Neural cell (in vitro differentiated cells): ENCODE data around the gene SLC16A3. TPM values are rescaled to one million over a fixed set of nuclear protein-coding genes. Genes with fewer than 3 reads are reported as not detected.
"Not testable (repeated sequence)": the region's sequence is repeated elsewhere in the genome, so short reads cannot be mapped to it uniquely, and the experiment has no call there.

ENCODE experiments used
- H2AFZ ChIP-seq: fragments of 200-600, 300-800 bp; sonication (generic), shearing (Covaris generic); 2 replicates; pipeline ENCODE4 v1.6.0; 2014; ENCODE audit warnings: low read depth, mild to moderate bottlenecking, antibody characterized with exemption, low read length, moderate library complexity
- H3F3A ChIP-seq: fragments of 200-600 bp; shearing (Covaris generic); 2 replicates; pipeline ENCODE4 v1.6.1; 2016; ENCODE audit warnings: mild to moderate bottlenecking, moderate library complexity, mixed read lengths, antibody characterized with exemption, low read length; ENCODE audit not compliant: insufficient read depth, poor library complexity, severe bottlenecking
- H3K27ac ChIP-seq: fragments of 200-600, 300-800 bp; sonication (generic), shearing (Covaris generic); 2 replicates; pipeline ENCODE4 v1.5.1; 2014; ENCODE audit warnings: mild to moderate bottlenecking, low read length, moderate library complexity
- H3K27me3 ChIP-seq: fragments of 300-800, 200-600 bp; sonication (generic), shearing (Covaris generic); 2 replicates; pipeline ENCODE4 v1.6.0; 2014; ENCODE audit warnings: mild to moderate bottlenecking, low read depth, low read length, moderate library complexity; ENCODE audit not compliant: insufficient read depth
- H3K36me3 ChIP-seq: fragments of 300-800, 200-600 bp; sonication (generic), shearing (Covaris generic); 2 replicates; pipeline ENCODE4 v1.5.1; 2014; ENCODE audit warnings: mild to moderate bottlenecking, antibody characterized with exemption, low read length, moderate library complexity; ENCODE audit not compliant: insufficient read depth
- H3K4me2 ChIP-seq: fragments of 300-800, 200-600 bp; sonication (generic), shearing (Covaris generic); 2 replicates; pipeline ENCODE4 v1.6.0; 2014; ENCODE audit warnings: mild to moderate bottlenecking, low read length
- H3K4me3 ChIP-seq: fragments of 300-800, 200-600 bp; sonication (generic), shearing (Covaris generic); 2 replicates; pipeline ENCODE4 v1.5.1; 2014; ENCODE audit warnings: mild to moderate bottlenecking, low read length, moderate library complexity
- H3K79me2 ChIP-seq: fragments of 200-600 bp; shearing (Covaris generic); replicated peaks from 2 replicates; pipeline ENCODE4 v1.6.0; 2014; ENCODE audit warnings: mild to moderate bottlenecking, low read length, moderate library complexity; ENCODE audit not compliant: insufficient read depth
- H3K9ac ChIP-seq: fragments of 300-800, 200-600 bp; sonication (generic), shearing (Covaris generic); 2 replicates; pipeline ENCODE4 v1.6.1; 2016; ENCODE audit warnings: mild to moderate bottlenecking, low read length, mixed read lengths
- H3K9me2 ChIP-seq: fragments of 200-600 bp; shearing (Covaris generic); 2 replicates; pipeline ENCODE4 v1.6.1; 2016; ENCODE audit warnings: mild to moderate bottlenecking, low read length, mixed read lengths; ENCODE audit not compliant: insufficient read depth
- H3K9me3 ChIP-seq: fragments of 200-600, 300-800 bp; sonication (generic), shearing (Covaris generic); 2 replicates; pipeline ENCODE4 v1.6.1; 2016; ENCODE audit warnings: mild to moderate bottlenecking, mixed run types, low read length, moderate library complexity, mixed read lengths
- H4K20me1 ChIP-seq: fragments of 200-600 bp; shearing (Covaris generic); 2 replicates; pipeline ENCODE4 v1.6.1; 2016; ENCODE audit warnings: mild to moderate bottlenecking, mixed run types; ENCODE audit not compliant: insufficient read depth
- EP300 ChIP-seq: fragments of 450-650 bp; conservative IDR thresholded peaks from 2 replicates; pipeline ENCODE4 v1.6.1; 2014; ENCODE audit warnings: antibody characterized with exemption, mild to moderate bottlenecking, moderate library complexity; ENCODE audit not compliant: poor library complexity, severe bottlenecking
- EZH2 ChIP-seq: fragments of 200-600, 300-800 bp; shearing (Covaris generic), sonication (generic); IDR thresholded peaks from 2 replicates; pipeline ENCODE4 v1.6.1; 2014; ENCODE audit warnings: antibody characterized with exemption, low read length, borderline replicate concordance, mild to moderate bottlenecking; ENCODE audit not compliant: insufficient read depth, poor library complexity, severe bottlenecking
- MXI1 ChIP-seq: fragments of 450-650 bp; conservative IDR thresholded peaks from 2 replicates; pipeline ENCODE4 v1.6.1; 2014; ENCODE audit warnings: antibody characterized with exemption, mild to moderate bottlenecking; ENCODE audit not compliant: poor library complexity, severe bottlenecking
- POLR2AphosphoS5 ChIP-seq: IDR thresholded peaks from 2 replicates; pipeline ENCODE4 v1.6.1; 2012
- RAD21 ChIP-seq: fragments of 450-650 bp; conservative IDR thresholded peaks from 2 replicates; pipeline ENCODE4 v1.6.1; 2014; ENCODE audit warnings: antibody characterized with exemption, mild to moderate bottlenecking, moderate library complexity
- SMC3 ChIP-seq: fragments of 450-650 bp; conservative IDR thresholded peaks from 2 replicates; pipeline ENCODE4 v1.6.1; 2014; ENCODE audit warnings: antibody characterized with exemption, mild to moderate bottlenecking, moderate library complexity; ENCODE audit not compliant: poor library complexity
- TAF1 ChIP-seq: IDR thresholded peaks from 2 replicates; pipeline ENCODE4 v1.6.1; 2012; ENCODE audit warnings: low read depth
- polyA plus RNA-seq: library from polyadenylated mRNA; depleted of rRNA; stranded (reverse); fragments of >200 nt; gene quantifications from 2 replicates; pipeline ENCODE4 v1.2.3, GENCODE V29; 2014
- TF ChIP-seq, protein P1 (sequence below): fragments of 450-650 bp; IDR thresholded peaks from 2 replicates; pipeline ENCODE4 v1.5.1; 2014; ENCODE audit warnings: antibody characterized with exemption, mild to moderate bottlenecking, moderate library complexity; ENCODE audit not compliant: poor library complexity, severe bottlenecking
- TF ChIP-seq, protein P2 (sequence below): IDR thresholded peaks from 2 replicates; pipeline ENCODE4 v1.6.1; 2012; ENCODE audit warnings: borderline replicate concordance

Gene SLC16A3
- polyA plus RNA-seq, 1 donor from 2014 or later = 0.56 TPM

DNA sequence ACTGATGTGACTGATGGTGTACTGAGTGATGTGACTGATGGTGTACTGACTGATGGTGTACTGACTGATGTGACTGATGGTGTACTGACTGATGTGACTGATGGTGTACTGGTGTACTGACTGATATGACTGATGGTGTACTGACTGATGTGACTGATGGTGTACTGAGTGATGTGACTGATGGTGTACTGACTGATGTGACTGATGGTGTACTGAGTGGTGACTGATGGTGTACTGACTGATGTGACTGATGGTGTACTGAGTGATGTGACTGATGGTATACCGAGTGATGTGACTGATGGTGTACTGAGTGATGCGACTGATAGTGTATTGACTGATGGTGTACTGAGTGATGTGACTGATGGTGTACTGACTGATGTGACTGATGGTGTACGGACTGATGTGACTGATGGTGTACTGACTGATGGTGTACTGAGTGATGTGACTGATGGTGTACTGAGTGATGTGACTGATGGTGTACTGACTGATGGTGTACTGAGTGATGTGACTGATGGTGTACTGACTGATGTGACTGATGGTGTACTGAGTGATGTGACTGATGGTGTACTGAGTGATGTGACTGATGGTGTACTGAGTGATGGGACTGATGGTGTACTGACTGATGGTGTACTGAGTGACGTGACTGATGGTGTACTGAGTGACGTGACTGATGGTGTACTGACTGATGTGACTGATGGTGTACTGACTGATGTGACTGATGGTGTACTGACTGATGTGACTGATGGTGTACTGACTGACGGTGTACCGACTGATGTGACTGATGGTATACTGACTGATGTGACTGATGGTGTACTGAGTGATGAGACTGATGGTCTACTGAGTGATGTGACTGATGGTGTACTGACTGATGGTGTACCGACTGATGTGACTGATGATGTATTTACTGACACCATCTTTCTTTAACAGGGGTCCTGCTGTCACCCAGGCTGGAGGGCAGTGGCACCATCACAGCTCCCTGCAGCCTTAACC, 31.4 kb downstream of the SLC16A3 start:
- H3K4me3 ChIP-seq, H3K9ac ChIP-seq, H3K9me2 ChIP-seq, H3K4me2 ChIP-seq, H3K9me3 ChIP-seq, H3K27ac ChIP-seq, H2AFZ ChIP-seq, H3F3A ChIP-seq, H3K36me3 ChIP-seq, H3K27me3 ChIP-seq: not testable (repeated sequence)
- Histone ChIP-seq H4K20me1 (peaks cover 10% of the 10 kb centered on the region), H3K79me2 (peaks cover 27% of the 10 kb centered on the region)
- TF ChIP-seq EP300 = peak; percentile 60
- peak; percentile 67 for TF ChIP-seq POLR2AphosphoS5

DNA sequence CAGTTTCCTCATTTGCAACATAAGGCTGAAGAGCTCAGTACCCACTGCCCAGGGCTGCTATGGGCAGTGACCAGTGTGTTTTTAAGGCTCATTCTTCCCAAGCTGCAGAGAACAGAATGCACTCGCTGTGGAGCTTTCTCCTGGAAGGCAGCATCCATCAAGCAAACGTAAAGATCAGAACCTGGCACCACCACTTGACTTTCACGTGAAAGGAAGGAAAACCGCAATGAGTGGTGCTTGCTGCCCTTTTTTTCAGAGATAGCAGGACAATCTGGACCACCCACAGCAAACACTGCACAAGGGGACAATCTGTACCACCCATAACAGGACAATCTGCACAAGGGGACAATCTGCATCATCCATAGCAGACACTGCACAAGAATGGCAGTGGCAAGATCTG, 33.5 kb downstream of the SLC16A3 start:
- H3K36me3 ChIP-seq = peaks cover 9% of the 10 kb centered on the region
- no peaks in the 10 kb centered on the region for H3F3A ChIP-seq
- H3K9me2 ChIP-seq = no peaks in the 10 kb centered on the region
- H3K27me3 ChIP-seq = no peaks in the 10 kb centered on the region
- peaks cover 37% of the 10 kb centered on the region for H3K79me2 ChIP-seq
- no peak overlapping the region for H2AFZ ChIP-seq
- H3K4me3 ChIP-seq = no peak overlapping the region
- no peak overlapping the region for H3K27ac ChIP-seq
- H4K20me1 ChIP-seq = peaks cover 22% of the 10 kb centered on the region
- no peak overlapping the region for H3K4me2 ChIP-seq
- no peak overlapping the region for H3K9ac ChIP-seq
- no peak for TF ChIP-seq SMC3
- no peak for TF ChIP-seq POLR2AphosphoS5
- TF ChIP-seq EZH2 = no peak
- TF ChIP-seq, protein P1, sequence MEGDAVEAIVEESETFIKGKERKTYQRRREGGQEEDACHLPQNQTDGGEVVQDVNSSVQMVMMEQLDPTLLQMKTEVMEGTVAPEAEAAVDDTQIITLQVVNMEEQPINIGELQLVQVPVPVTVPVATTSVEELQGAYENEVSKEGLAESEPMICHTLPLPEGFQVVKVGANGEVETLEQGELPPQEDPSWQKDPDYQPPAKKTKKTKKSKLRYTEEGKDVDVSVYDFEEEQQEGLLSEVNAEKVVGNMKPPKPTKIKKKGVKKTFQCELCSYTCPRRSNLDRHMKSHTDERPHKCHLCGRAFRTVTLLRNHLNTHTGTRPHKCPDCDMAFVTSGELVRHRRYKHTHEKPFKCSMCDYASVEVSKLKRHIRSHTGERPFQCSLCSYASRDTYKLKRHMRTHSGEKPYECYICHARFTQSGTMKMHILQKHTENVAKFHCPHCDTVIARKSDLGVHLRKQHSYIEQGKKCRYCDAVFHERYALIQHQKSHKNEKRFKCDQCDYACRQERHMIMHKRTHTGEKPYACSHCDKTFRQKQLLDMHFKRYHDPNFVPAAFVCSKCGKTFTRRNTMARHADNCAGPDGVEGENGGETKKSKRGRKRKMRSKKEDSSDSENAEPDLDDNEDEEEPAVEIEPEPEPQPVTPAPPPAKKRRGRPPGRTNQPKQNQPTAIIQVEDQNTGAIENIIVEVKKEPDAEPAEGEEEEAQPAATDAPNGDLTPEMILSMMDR = no peak
- no peak for TF ChIP-seq EP300
- no peak for TF ChIP-seq RAD21
- no peak for TF ChIP-seq TAF1
- TF ChIP-seq MXI1 = no peak
- TF ChIP-seq, protein P2, sequence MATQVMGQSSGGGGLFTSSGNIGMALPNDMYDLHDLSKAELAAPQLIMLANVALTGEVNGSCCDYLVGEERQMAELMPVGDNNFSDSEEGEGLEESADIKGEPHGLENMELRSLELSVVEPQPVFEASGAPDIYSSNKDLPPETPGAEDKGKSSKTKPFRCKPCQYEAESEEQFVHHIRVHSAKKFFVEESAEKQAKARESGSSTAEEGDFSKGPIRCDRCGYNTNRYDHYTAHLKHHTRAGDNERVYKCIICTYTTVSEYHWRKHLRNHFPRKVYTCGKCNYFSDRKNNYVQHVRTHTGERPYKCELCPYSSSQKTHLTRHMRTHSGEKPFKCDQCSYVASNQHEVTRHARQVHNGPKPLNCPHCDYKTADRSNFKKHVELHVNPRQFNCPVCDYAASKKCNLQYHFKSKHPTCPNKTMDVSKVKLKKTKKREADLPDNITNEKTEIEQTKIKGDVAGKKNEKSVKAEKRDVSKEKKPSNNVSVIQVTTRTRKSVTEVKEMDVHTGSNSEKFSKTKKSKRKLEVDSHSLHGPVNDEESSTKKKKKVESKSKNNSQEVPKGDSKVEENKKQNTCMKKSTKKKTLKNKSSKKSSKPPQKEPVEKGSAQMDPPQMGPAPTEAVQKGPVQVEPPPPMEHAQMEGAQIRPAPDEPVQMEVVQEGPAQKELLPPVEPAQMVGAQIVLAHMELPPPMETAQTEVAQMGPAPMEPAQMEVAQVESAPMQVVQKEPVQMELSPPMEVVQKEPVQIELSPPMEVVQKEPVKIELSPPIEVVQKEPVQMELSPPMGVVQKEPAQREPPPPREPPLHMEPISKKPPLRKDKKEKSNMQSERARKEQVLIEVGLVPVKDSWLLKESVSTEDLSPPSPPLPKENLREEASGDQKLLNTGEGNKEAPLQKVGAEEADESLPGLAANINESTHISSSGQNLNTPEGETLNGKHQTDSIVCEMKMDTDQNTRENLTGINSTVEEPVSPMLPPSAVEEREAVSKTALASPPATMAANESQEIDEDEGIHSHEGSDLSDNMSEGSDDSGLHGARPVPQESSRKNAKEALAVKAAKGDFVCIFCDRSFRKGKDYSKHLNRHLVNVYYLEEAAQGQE = no peak
- no peaks in the 10 kb centered on the region for H3K9me3 ChIP-seq
